GF-D8 (cell line): ENCODE data around the gene FAM53A.
"Not testable (repeated sequence)": the region's sequence is repeated elsewhere in the genome, so short reads cannot be mapped to it uniquely, and the experiment has no call there.

ENCODE experiments used
- DNase-seq: peaks from one replicate; lab custom pipeline; 2025; lab: John Stamatoyannopoulos, UW

The FAM53A gene

GRCh38 chr4:1659104-1660043 lies 24.7 kb downstream of the FAM53A start:
- no peak for DNase-seq

- no peak for DNase-seq
These were observed 25.5 kb downstream of the FAM53A start for GRCh38 chr4:1658581-1658980.

DNA sequence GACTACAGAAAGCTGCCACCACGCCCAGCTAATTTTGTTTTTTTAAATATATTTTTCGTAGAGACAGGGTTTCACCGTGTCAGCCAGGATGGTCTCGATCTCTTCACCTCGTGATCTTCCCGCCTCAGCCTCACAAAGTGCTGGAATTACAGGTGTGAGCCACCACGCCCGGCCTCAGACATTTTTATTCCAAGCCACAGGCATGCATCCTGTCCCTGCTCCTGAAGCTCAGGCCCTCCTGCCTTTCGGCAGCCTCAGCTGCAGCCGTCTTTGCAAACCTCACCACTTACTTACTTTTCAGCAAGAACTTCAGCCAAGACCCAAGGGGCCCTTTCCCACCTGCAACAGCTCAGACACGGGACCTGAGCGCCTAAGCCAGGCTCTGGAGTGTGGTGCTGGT lies 26.0 kb downstream of the FAM53A start:
- no peak for DNase-seq

DNA sequence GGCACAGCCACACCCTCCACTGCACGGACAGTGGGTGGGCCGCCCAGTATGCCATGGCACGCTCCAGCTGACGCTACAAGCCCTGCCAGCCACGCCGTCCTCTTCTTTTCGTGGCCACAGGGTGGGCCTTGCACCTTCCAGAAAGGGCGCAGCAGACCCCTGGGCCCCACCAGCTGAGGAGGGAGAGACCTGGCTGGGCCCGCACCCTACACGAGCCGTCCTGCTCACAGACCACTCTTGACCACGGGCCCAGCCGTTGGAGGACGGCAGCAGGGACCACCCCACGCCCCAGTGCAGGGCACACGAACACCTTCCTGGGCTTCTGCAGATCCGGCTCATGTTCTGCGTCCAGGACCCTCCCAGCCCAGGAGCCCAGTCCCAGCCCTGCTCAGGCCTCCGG lies 27.1 kb downstream of the FAM53A start:
- DNase-seq: no peak

GRCh38 chr4:1656132-1656531 lies 28.0 kb downstream of the FAM53A start:
- no peak for DNase-seq

GRCh38 chr4:1655676-1656075 lies 28.4 kb downstream of the FAM53A start:
- no peak for DNase-seq

DNA sequence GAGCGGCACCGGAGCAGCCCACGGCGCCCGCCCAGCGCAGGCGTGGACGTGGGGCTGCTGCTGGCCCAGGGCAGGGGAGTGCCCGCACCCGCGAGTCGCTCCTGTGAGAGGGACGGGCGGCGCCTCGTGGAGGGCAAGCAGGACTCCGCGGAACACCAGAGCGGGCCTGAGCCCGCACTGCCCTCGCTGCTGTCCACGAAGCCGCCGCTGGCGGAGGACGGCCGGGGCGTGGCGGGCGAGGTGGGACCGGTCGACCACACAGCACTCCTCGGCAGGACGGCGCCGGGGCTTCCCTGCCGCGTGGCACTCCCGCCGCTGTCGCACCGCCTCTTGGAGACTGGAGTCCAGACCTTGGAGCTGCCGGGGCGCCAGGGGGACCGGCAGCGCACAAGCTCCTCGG lies 29.0 kb downstream of the FAM53A start:
- no peak for DNase-seq

DNA sequence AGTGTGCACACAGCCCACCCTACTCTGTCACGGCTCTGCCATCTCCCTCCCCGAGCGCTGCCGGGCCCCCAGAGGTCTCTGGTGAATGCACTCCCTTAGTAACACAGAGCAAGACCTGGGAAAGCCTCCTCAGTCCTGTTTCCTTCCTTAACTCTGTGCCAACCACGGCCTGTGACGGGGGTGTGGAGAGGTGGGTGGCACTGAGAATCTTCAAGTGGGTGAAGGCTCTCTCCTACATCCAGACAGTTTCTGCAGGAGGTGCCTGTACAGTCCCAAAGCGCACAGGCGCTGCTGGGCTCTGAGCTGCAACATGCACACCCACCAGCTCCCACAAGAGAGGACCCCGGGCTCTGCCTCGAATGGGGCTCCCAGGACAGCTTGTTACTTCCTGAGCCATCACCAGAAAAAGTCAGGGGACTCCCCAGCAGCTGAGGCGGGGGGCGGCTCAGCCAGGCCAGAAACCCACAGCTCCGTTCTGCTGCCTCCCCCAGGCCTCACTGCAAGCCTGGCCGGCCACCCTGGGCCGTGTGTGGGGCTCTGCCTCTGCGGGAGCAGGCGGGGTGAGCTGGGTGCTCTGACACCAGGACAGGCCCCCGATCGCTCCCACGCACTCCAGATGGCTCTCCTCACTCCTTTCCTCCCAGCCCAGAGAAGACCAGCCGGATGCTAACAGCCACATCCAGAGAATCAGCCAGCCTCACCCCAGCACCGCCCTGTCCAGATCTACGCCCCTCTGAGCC lies 29.7 kb downstream of the FAM53A start:
- DNase-seq: no peak

- DNase-seq: no peak
These were observed 30.3 kb downstream of the FAM53A start for GRCh38 chr4:1653776-1654175.

DNA sequence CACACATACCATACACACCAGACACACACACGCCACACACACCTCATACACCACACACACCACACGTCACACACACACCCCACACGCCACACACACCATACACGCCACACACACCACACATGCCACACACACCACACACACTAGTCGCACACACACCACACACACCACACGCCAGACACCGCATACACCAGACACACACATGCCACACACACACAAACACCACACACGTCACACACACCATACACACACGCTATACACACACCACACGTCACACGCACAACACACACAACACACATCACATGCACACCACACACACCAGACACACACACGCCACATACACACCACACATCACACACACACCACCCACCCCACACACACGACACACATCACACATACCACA lies 32.0 kb downstream of the FAM53A start:
- DNase-seq: no peak

DNA sequence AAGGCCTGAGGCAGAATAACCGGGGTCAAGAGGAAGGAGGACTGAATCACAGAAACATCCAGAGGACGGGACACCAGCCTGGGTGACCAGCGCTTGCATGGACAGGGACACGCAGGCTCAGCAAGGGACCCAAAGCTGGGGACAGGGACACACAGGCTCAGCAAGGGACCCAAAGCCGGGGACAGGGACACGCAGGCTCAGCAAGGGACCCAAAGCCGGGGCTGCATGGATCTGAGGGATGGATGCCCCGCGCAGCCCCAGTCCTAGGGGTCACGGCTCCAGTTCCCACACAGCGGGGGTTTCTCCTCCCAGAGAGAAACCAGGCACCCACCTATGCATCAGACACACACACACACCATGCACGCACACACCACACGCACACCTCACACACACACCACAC lies 32.5 kb downstream of the FAM53A start:
- no peak for DNase-seq

- DNase-seq: no peak
These were observed 35.2 kb downstream of the FAM53A start for GRCh38 chr4:1648962-1649361.

DNA sequence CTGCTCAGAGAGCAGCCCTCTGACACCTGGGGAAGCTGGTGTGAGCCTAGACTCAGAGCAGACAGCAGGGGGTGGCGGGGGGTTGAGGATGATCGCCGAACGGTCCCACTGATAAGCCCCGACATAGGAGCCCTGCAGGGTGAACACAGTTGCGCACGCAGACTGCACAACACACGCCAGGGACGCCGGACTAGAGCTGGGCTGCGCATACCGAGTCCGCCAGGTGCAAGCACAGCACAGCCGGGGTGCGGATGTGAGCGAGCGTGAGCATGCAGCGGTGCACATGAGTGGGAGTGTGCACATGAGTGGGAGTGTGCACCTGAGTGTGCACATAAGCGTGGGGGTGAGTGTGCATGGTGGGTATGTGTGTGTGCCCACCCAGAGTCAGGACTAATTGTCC lies 36.7 kb downstream of the FAM53A start:
- DNase-seq: no peak

DNA sequence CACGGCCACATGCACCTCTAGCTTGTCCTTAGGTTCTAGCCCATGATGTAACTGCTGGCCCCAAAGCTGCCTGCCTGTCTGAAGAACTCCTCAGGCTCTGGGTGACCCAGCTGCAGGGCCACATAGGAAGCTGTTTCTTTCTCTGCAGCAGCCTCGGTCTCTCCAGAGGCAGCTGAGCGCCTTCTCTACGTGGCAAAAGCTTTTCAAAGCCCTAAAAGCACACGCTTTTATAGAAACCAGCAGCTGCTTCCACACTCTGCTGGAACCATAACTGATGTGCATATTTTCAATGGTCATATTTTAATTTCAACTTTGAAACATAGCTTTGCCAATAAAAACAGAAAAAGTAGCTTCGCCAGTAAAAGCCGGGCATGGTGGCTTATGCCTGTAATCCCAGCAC lies 37.4 kb downstream of the FAM53A start:
- no peak for DNase-seq

DNA sequence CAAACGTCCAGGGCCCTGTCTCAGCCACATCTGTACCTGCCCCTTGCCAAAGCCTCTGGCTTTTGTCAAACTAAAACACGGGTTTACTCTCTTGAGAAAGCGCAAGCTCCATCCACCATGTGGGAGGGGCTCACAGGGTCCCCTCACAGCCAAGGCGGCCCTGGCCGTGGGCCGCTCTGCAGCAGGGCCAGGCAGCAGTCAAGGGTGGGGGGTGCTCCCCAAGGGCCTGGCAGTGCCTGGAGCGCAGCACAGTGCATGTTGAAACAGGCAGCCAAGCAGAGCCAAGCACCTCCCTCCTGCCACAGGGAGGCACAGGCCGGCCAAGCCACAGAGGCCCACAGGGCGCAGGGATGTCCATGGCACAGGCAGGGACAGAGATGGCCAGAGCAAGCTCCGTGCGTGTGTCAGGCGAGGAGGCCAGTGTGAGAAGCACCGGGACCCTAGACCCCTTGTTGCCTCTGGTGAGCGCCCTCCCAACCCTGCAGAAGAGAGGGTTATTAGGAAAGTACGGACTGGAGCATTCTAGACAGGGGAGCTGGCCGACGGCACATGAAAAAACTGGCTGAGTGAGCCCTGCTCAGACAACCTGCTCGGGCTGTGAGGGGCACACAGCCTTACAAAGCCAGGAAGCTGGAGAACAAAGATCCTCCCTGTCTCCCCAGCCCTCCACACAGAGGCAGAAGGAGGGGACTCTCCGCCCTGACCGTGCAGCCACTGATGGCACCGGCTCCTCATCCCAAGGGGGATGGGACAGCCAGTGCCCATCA lies 39.0 kb downstream of the FAM53A start:
- DNase-seq: no peak

DNA sequence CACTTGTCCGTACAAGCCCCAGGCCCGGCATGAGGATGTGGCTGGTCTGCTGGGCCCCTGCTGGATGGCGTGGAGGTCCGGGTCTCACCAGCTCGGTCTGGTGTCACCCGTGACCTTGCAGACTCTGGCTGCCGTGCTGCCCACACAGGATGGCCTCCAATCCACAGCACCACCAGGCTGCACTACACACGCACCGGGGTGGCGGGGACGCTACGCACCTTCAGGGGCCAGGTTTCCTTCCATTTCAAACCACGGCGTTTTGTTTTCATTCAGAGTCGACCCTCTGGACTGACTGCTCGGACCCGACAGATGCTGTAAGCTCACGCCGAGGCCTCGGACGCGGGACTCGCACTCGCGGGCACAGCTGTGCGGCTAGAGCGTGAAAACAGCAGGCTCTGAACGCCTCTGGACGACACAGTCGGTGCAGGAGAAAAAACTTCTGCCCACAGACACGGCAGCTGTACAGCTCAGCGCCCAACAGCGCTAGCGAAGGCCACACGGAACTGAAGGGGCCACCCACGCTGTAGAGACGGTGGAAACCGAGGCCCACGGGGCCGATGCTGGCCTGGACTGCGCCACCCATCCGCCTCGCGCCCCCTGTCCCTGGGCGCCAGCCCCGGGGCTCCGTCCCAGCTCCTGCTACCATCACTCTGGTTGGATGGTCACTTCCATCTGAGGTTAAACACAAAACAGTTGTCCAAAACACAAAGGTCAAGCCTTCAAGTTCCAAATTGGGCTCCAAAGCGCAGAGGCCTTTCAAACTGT lies 40.0 kb downstream of the FAM53A start:
- DNase-seq: no peak

- no peak for DNase-seq
These were observed 41.7 kb downstream of the FAM53A start for GRCh38 chr4:1642196-1642951.

- DNase-seq: no peak
These were observed 42.4 kb downstream of the FAM53A start for GRCh38 chr4:1641671-1642070.

GRCh38 chr4:1640716-1641503 lies 43.2 kb downstream of the FAM53A start:
- not testable (repeated sequence) for DNase-seq

GRCh38 chr4:1640190-1640589 lies 43.9 kb downstream of the FAM53A start:
- DNase-seq: no peak
